Adrenal gland (tissue), 12 donors: ENCODE data around the gene STK32A. TPM values are rescaled to one million over a fixed set of nuclear protein-coding genes. Genes with fewer than 3 reads are reported as not detected.

Experiments
- DNase-seq, 7 donors: peaks; one replicate each; pipeline ENCODE4 v3.0.0-alpha.2; 2019 to 2020
- H3K27ac ChIP-seq, 5 donors: fragments of 200-600 bp; sonication (generic) in 4 of 5; 1 replicate in 3 of 5; 2 replicates in 2 of 5; pipeline versions ENCODE4 v1.5.1 to v1.8.0; 2016 to 2020; ENCODE audit warnings: mild to moderate bottlenecking in 1 of 5
- H3K27me3 ChIP-seq: fragments of 200-600 bp; 2 replicates; pipeline ENCODE4 v1.8.0; 2021
- H3K36me3 ChIP-seq, 2 donors: fragments of 200-600 bp; replicated peaks in 1 of 2; 1 replicate in 1 of 2; 2 replicates in 1 of 2; pipeline versions ENCODE4 v1.5.1 to v1.8.0; 2018 to 2022
- H3K4me1 ChIP-seq, 2 donors: fragments of 200-600 bp; replicated peaks in 1 of 2; 1 replicate in 1 of 2; 2 replicates in 1 of 2; pipeline versions ENCODE4 v1.5.1 to v1.8.0; 2018 to 2021
- H3K4me3 ChIP-seq, 4 donors: fragments of 200-600 bp; sonication (generic) in 3 of 4; one replicate each; pipeline ENCODE4 v1.5.1; 2016 to 2018
- H3K9me3 ChIP-seq, 3 donors: fragments of 200-600 bp; sonication (generic) in 1 of 3; replicated peaks in 1 of 3; 1 replicate in 2 of 3; 2 replicates in 1 of 3; pipeline versions ENCODE4 v1.5.1 to v1.8.0; 2016 to 2021
- CTCF ChIP-seq, 6 experiments: fragments of 450-650 bp in 4 of 6; fragments of 200-600 bp in 2 of 6; sonication (generic) in 1 of 6; IDR thresholded peaks; 1 replicate in 5 of 6; 2 replicates in 1 of 6; pipeline versions ENCODE4 v1.5.1 to v1.8.0; 2016 to 2021; ENCODE audit warnings: antibody characterized with exemption in 6 of 6, mild to moderate bottlenecking in 2 of 6, moderate library complexity in 1 of 6
- POLR2A ChIP-seq, 2 donors: fragments of 450-650 bp; IDR thresholded peaks; one replicate each; pipeline ENCODE4 v1.6.1; 2017; ENCODE audit warnings: antibody characterized with exemption in 2 of 2, mild to moderate bottlenecking in 2 of 2, moderate library complexity in 1 of 2
- WGBS, 4 donors: extraction: QIAGEN DNeasy Blood & Tissue Kit in 2 of 4; methylation state at CpG; one replicate each; pipeline versions ENCODE4 v1.1.5 to v1.1.7; 2013 to 2017; 5-methylcytosine and 5-hydroxymethylcytosine counted together
- intact Hi-C, 2 donors: fragments of 100-400 bp; cut with DNase I; formaldehyde crosslinking; loops; one replicate each; pipeline versions ENCODE4 v1.14.1 to v1.15.0; 2022 to 2023
- polyA plus RNA-seq, 3 donors: library from polyadenylated mRNA; stranded (reverse); fragments of 200-250 nt in 2 of 3; fragments of 350-450 nt in 1 of 3; fragmentation: Illumina TruSeq in 1 of 3; extraction: RNeasy Lipid Tissue Mini Kit (QIAGEN cat#74804) in 1 of 3; gene quantifications; one replicate each; pipeline ENCODE4 v1.2.3, GENCODE V29; 2013 to 2014
- total RNA-seq, 9 donors: library from RNA; depleted of rRNA in 4 of 9; stranded (reverse); fragments of >200 nt in 4 of 9; fragments of 120-200 nt in 1 of 9; fragmentation: NEBNext Ultra II Directional in 1 of 9; extraction: Animal tissue kit (Norgen Biotek cat#: 25700) in 1 of 9; gene quantifications; one replicate each; pipeline versions ENCODE4 v1.1.0 to v1.2.4, GENCODE V29; 2013 to 2023
- donor health status: healthy with polysubstance abuse.
- donor health status: Bipolar disorder and iron deficiency.
- donor health status: DM: yes; HTN: yes; CAD: no.
- donor health status: DM: no; HTN: no; CAD: no.
- donor health status: DM: no; HTN: no; CAD: no.
- donor health status: DM: yes; HTN: yes; CAD: no.

The STK32A gene
- total and polyA plus RNA-seq, 12 donors = 1.8 to 46.0 (median 18.0) TPM

GRCh38 chr5:147286296-147286695, 51.5 kb downstream of the STK32A start:
- H3K36me3 ChIP-seq = no peaks in the 10 kb centered on the region
- no peak overlapping the region for H3K27ac ChIP-seq
- H3K4me3 ChIP-seq = no peak overlapping the region
- intact Hi-C loops = no loop called here
- TF ChIP-seq POLR2A (IDR thresholded peaks at IDR 0.05) = no peak
- TF ChIP-seq CTCF (IDR thresholded peaks at IDR 0.05) = no peak
- no peaks in the 10 kb centered on the region for H3K9me3 ChIP-seq
- no peaks in the 10 kb centered on the region for H3K4me1 ChIP-seq
- 82 to 100% (median 90%) methylated on average over 1 of the region's 1 CpG for WGBS, 4 donors
- H3K27me3 ChIP-seq = no peaks in the 10 kb centered on the region
- DNase-seq = no peak

GRCh38 chr5:147287110-147287509, 52.3 kb downstream of the STK32A start:
- no peak for TF ChIP-seq CTCF (IDR thresholded peaks at IDR 0.05)
- no peak for TF ChIP-seq POLR2A (IDR thresholded peaks at IDR 0.05)
- DNase-seq = no peak
- no peak overlapping the region for H3K4me3 ChIP-seq
- H3K4me1 ChIP-seq = no peaks in the 10 kb centered on the region
- no peaks in the 10 kb centered on the region for H3K27me3 ChIP-seq
- no peaks in the 10 kb centered on the region for H3K9me3 ChIP-seq
- WGBS, 4 donors = 77 to 84% (median 78%) methylated on average over 2 of the region's 2 CpGs
- H3K27ac ChIP-seq = no peak overlapping the region
- intact Hi-C loops = no loop called here
- H3K36me3 ChIP-seq = no peaks in the 10 kb centered on the region

GRCh38 chr5:147290261-147290660, 55.4 kb downstream of the STK32A start:
- H3K27ac ChIP-seq = no peak overlapping the region
- H3K27me3 ChIP-seq = no peaks in the 10 kb centered on the region
- H3K36me3 ChIP-seq = no peaks in the 10 kb centered on the region
- intact Hi-C loops = no loop called here
- 38 to 59% (median 48%) methylated on average over 2 of the region's 2 CpGs for WGBS, 4 donors
- H3K4me1 ChIP-seq = no peaks in the 10 kb centered on the region
- no peaks in the 10 kb centered on the region for H3K9me3 ChIP-seq
- TF ChIP-seq CTCF (IDR thresholded peaks at IDR 0.05) (no peak), POLR2A (IDR thresholded peaks at IDR 0.05) (no peak)
- H3K4me3 ChIP-seq = no peak overlapping the region
- DNase-seq = peak in 2 of 7 donors; percentile 14 to 62

- DNase-seq = peak in 1 of 7 donors; percentile 16
- Histone ChIP-seq H3K4me3 (no peak overlapping the region), H3K27ac (peak overlapping the region in 3 of 5 donors; percentile 47 to 58 (median 48)), H3K27me3 (no peaks in the 10 kb centered on the region), H3K36me3 (no peaks in the 10 kb centered on the region), H3K9me3 (no peaks in the 10 kb centered on the region), H3K4me1 (peaks cover 7 to 16% of the 10 kb centered on the region in 2 donors)
- intact Hi-C loops = no loop called here
- TF ChIP-seq CTCF (IDR thresholded peaks at IDR 0.05) (no peak), POLR2A (IDR thresholded peaks at IDR 0.05) (no peak)
- WGBS, 4 donors = 73 to 81% (median 78%) methylated on average over 6 of the region's 6 CpGs
Measured at GRCh38 chr5:147303251-147303650, 68.4 kb downstream of the STK32A start.
